ENCODE data around the gene DNAI2.
"Not testable (repeated sequence)": the region's sequence is repeated elsewhere in the genome, so short reads cannot be mapped to it uniquely, and the experiment has no call there.

Gene DNAI2

GRCh38 chr17:74276541-74277009 lies 2.5 kb downstream of the DNAI2 start:
- TF ChIP-seq CTCF (IDR thresholded peaks at IDR 0.05; ENCODE audit: low read depth, low read length), result no peak
- no peak overlapping the region for H3K4me3 ChIP-seq (ENCODE audit: low read depth, low read length)

GRCh38 chr17:74277935-74278334 lies 3.9 kb downstream of the DNAI2 start:
- no peak overlapping the region for H3K4me3 ChIP-seq (ENCODE audit: low read depth, low read length)
- no peak for TF ChIP-seq CTCF (IDR thresholded peaks at IDR 0.05; ENCODE audit: low read depth, low read length)

GRCh38 chr17:74279617-74280016 lies 5.6 kb downstream of the DNAI2 start:
- not testable (repeated sequence) for H3K4me3 ChIP-seq (ENCODE audit: low read depth, low read length)

- H3K4me3 ChIP-seq (ENCODE audit: low read depth, low read length), result no peak overlapping the region
- TF ChIP-seq CTCF (IDR thresholded peaks at IDR 0.05; ENCODE audit: low read depth, low read length), result no peak
Observed at GRCh38 chr17:74280093-74280513, 6.1 kb downstream of the DNAI2 start.

GRCh38 chr17:74281799-74282198 lies 7.8 kb downstream of the DNAI2 start:
- no peak for TF ChIP-seq CTCF (IDR thresholded peaks at IDR 0.05; ENCODE audit: low read depth, low read length)
- H3K4me3 ChIP-seq (ENCODE audit: low read depth, low read length), result no peak overlapping the region

- not testable (repeated sequence) for H3K4me3 ChIP-seq (ENCODE audit: low read depth, low read length)
Observed at GRCh38 chr17:74282274-74282586, 8.2 kb downstream of the DNAI2 start.

GRCh38 chr17:74282587-74283370 lies 8.7 kb downstream of the DNAI2 start:
- no peak overlapping the region for H3K4me3 ChIP-seq (ENCODE audit: low read depth, low read length)
- TF ChIP-seq CTCF (IDR thresholded peaks at IDR 0.05; ENCODE audit: low read depth, low read length), result no peak

GRCh38 chr17:74283371-74283673 lies 9.3 kb downstream of the DNAI2 start:
- no peak for TF ChIP-seq CTCF (IDR thresholded peaks at IDR 0.05; ENCODE audit: low read depth, low read length)

More at GRCh38 chr17:74283371-74283673, 9.3 kb downstream of the DNAI2 start:
- H3K4me3 ChIP-seq (ENCODE audit: low read depth, low read length), result no peak overlapping the region
